GM19397 (cell line): ENCODE measurements around the gene TNFRSF6B.
A peak's percentile ranks its signal among the peaks of the same experiment; 100 is the strongest.
"Not testable (repeated sequence)": the region's sequence is repeated elsewhere in the genome, so short reads cannot be mapped to it uniquely, and the experiment has no call there.

Source experiments
- ATAC-seq: cut with Tn5 transposase; IDR thresholded peaks from one replicate; pipeline ENCODE4 v1.9.1; 2021; ENCODE audit warnings: mild to moderate bottlenecking, moderate library complexity; ENCODE audit not compliant: unreplicated experiment

The TNFRSF6B gene

GRCh38 chr20:63706852-63707557 lies 10.6 kb downstream of the TNFRSF6B start:
- peak; percentile 27 for ATAC-seq

GRCh38 chr20:63707558-63708300 lies 11.3 kb downstream of the TNFRSF6B start, which contains the start of the genes ARFRP1 and ZGPAT:
Gene ARFRP1 (minus strand): TSS chr20:63707976. CDS start chr20:63707091, 885 bp downstream.
Gene ZGPAT (plus strand): TSS chr20:63708039. CDS start chr20:63708581, 542 bp downstream.
- ATAC-seq: peak; percentile 74

DNA sequence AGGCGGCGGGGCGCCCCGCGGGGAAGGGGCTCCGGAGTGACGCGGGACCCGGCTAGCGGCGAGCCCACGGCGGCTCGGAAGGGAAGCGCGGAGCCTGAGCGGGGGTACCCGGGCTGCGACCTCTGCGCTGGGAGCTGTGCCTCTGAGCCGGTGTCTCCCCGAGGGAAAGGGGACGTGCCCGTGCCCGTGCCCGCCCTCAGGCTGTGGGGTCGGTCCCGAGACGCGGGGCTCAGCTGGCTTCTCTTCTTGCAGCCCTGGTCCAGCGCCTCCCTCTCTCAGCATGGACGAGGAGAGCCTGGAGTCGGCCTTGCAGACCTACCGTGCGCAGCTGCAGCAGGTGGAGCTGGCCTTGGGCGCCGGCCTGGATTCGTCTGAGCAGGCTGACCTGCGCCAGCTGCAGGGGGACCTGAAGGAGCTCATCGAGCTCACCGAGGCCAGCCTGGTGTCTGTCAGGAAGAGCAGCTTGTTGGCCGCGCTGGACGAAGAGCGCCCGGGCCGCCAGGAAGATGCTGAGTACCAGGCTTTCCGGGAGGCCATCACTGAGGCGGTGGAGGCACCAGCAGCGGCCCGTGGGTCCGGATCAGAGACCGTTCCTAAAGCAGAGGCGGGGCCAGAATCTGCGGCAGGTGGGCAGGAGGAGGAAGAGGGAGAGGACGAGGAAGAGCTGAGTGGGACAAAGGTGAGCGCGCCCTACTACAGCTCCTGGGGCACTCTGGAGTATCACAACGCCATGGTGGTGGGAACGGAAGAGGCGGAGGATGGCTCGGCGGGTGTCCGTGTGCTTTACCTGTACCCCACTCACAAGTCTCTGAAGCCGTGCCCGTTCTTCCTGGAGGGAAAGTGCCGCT lies 12.1 kb downstream of the TNFRSF6B start:
- ATAC-seq: no peak

DNA sequence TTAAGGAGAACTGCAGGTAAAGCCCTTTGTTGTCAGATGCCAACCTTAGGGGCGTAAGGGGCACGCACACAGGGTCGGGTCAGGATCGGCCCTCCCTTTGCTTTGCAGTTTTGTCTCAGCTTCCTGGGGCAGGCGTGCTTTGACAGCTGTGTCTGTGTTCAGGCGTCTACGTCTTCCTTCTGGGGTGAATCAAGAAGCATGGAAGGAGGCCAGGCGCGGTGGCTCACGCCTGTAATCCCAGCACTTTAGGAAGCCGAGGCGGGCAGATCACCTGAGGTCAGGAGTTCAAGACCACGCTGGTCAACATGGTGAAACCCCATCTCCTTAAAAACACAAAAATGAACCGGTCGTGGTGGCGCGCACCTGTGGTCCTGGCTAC lies 12.7 kb downstream of the TNFRSF6B start:
- no peak for ATAC-seq

DNA sequence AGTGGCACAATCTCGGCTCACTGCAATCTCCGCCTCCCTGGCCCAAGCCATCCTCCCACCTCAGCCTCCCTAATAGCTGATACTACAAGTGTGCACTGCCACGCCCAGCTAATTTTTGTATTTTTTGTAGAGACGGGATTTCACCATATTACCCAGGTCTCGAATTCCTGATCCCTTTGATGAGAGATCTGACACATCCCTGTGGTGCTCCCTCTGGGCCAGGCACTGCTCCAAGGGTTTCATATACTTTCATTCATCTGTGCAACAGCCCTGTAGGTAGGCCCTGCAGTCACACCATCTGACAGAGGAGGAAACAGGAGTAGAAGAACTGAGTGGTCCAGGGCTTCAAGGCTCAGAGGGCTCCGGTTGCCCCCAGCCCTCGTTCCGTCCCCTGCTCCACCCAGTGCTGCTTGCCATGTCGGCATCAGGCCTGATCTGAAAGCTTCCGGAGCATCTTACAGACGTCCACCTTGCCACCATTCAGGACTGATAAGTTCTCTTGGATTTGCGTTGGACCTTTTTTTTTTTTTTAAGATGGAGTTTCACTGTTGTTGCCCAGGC lies 14.7 kb downstream of the TNFRSF6B start:
- ATAC-seq: no peak

DNA sequence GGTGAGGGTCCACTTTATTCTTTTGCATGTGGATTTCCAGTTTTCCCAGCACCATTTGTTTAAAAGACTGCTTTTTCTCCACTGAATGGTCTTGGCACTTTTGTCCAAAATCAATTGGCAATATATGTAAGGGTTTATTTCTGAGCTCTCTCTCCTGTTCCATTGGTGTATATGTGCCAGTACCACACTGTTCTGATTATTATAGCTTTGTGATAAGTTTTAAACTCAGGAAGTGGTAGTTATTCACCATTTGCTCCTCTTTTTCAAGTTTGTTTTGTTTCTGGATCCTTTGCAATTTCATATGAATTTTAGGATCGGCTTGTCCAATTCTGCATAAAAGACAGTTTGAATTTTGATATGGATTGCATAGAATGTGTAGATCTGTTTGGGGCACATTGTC lies 15.7 kb downstream of the TNFRSF6B start:
- no peak for ATAC-seq

- ATAC-seq: no peak
Measured at GRCh38 chr20:63714858-63715257, 18.4 kb downstream of the TNFRSF6B start.

DNA sequence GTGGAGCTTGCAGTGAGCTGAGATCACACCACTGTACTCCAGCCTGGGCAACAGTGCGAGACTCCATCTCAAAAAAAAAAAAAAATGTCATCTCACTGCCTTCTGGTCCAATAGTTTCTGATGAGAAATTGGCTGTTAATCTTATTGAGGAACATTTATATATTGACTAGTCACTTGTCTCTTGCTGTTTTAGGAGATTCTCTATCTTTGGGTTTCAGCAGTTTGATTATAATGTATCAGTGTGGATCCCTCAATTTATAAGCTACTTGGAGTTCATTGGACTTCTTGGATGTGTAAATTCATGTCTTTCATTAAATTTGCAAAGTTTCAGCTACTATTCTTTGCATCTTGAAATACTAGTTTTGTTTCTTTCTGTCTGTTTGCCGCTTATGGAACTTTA lies 22.5 kb downstream of the TNFRSF6B start:
- no peak for ATAC-seq

DNA sequence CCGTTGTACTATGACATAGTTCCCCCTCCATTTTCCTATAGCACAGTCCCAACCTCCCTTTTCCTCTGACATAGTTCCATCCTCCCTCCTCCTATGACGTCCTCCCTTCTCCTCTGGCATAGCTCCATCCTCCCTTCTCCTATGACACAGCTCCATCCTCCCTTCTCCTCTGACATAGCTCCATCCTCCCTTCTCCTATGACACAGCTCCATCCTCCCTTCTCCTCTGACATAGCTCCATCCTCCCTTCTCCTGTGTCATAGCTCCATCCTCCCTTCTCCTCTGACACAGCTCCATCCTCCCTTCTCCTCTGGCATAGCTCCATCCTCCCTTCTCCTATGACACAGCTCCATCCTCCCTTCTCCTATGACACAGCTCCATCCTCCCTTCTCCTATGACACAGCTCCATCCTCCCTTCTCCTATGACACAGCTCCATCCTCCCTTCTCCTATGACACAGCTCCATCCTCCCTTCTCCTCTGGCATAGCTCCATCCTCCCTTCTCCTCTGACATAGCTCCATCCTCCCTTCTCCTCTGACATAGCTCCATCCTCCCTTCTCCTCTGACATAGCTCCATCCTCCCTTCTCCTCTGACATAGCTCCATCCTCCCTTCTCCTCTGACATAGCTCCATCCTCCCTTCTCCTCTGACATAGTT lies 26.6 kb downstream of the TNFRSF6B start:
- ATAC-seq: not testable (repeated sequence)

- ATAC-seq: not testable (repeated sequence)
Measured at GRCh38 chr20:63730189-63730733, 33.8 kb downstream of the TNFRSF6B start.

DNA sequence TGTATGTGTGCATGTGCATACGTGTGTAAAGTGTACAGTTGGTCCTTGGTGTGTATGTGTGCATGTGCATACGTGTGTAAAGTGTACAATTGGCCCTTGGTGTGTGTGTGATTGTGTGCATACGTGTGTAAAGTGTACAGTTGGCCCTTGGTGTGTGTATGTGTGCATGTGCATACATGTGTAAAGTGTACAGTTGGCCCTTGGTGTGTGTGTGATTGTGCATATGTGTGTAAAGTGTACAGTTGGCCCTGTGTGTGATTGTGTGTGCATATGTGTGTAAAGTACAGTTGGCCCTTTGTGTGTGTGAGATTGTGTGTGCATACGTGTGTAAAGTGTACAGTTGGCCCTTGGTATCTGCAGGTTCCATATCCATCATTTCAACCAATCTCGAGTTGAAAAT lies 35.0 kb downstream of the TNFRSF6B start:
- ATAC-seq: no peak

DNA sequence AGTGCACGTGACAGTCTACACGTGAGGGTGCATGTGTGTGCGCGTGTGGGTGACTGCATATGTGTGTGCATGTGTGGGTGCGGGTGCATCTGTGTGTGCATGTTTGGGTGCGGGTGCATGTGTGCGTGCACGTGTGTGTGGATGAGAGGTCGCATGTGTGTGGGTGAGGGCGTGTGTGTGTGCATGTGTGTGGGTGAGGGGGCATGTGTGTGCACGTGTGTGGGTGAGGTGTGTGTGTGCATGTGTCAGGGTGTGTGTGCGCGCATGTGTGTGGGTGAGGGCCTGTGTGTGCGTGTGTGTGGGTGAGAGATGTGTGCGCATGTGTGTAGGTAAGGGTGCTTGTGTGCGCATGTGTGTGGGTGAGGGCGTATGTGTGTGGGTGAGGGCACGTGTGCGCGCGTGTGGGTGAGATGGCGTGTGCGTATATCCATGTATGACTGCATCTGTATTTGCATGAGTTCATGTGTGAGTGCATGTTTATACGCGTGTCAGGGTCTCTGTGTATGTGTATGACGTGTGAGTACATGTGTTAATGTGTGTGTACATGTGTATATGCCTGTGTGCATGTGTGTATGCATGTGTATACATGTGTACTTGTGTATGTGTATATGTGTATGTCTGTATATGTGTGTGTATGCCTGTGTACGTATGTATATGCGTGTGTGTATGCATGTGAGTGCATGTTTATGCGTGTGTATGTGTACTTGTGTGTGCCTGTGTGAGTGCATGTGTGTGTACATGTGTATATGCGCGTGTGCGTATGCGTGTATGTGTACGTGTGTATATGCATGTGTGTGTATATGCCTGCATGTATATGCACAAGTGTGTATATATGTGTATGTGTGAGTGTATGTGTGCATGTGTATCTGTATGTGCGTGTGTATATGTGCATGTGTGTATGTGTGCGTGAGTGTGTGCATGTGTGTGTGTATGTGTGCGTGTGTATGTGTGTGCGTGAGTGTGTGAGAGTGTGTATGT lies 36.0 kb downstream of the TNFRSF6B start:
- no peak for ATAC-seq

- ATAC-seq: no peak
Measured at GRCh38 chr20:63733117-63733516, 36.7 kb downstream of the TNFRSF6B start.

GRCh38 chr20:63733579-63734081 lies 37.2 kb downstream of the TNFRSF6B start:
- ATAC-seq: no peak

GRCh38 chr20:63734111-63734945 lies 37.9 kb downstream of the TNFRSF6B start:
- ATAC-seq: no peak

GRCh38 chr20:63734946-63735858 lies 38.8 kb downstream of the TNFRSF6B start:
- ATAC-seq: no peak
